ENCODE data around the gene USP10. TPM values are rescaled to one million over a fixed set of nuclear protein-coding genes. Genes with fewer than 3 reads are reported as not detected.

USP10 gene
- total RNA-seq, 5 donors from 2014 or later (not counting 1 experiment from before 2014, with no cell fraction given), result 80.4 to 122 (median 104) TPM

DNA sequence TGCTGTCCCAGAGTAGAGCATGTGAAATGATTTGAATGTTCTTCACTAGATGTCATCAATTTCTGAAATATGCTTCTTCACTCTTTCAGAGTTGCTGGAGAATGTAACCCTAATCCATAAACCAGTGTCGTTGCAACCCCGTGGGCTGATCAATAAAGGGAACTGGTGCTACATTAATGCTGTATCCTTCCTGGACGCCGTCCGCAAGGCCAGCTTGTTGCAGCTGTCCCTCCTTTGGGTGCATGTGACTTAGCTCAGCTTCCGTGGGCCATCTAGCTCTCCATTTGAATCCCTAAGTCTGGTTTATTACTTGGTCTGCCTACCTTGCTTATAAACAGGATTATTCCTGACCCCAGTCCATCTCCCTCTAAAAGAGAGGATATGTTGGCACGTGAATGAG lies 58.8 kb downstream of the USP10 start:
- ChIA-PET CTCF (interaction anchor here in 1 of 2 donors (0.5 to 1.9 kb wide), 5 partner anchors 10 to 219 kb away, joined by 3 to 10 read pairs (median 3); no protein-coding TSS in a partner anchor), POLR2A (no interaction called here)
- no peaks in the 10 kb centered on the region for H3K27me3 Mint-ChIP-seq
- H3K27ac Mint-ChIP-seq, result peak overlapping the region; percentile 81 to 90
- WGBS (ENCODE audit: insufficient coverage), result 86% methylated on average over 5 of the region's 7 CpGs
- H3K36me3 Mint-ChIP-seq, result peaks cover 31% of the 10 kb centered on the region
- H3K4me3 Mint-ChIP-seq, result peak overlapping the region; percentile 8 to 61 (median 31)
- no peaks in the 10 kb centered on the region for H3K9me3 Mint-ChIP-seq
- peak overlapping the region; percentile 69 for H3K27ac ChIP-seq (ENCODE audit: low read length)
- no peak overlapping the region for H3K4me3 ChIP-seq (ENCODE audit: control insufficient read depth in 1 of 2, extremely low read depth in 1 of 2, low read length in 1 of 2)
- no peak for ATAC-seq (replicated peaks in 1 of 4)
- DNase-seq, result no peak
- H3K27me3 ChIP-seq (replicated peaks in 1 of 2; ENCODE audit: control insufficient read depth in 2 of 2, extremely low read depth in 1 of 2, insufficient read depth in 2 of 2, low read length in 1 of 2), result no peaks in the 10 kb centered on the region
- H3K4me1 ChIP-seq (ENCODE audit: control insufficient read depth in 1 of 2, extremely low read depth in 1 of 2, insufficient read depth in 2 of 2, low read length in 2 of 2), result peaks cover 29 to 31% of the 10 kb centered on the region in 2 experiments
- H3K36me3 ChIP-seq (ENCODE audit: control insufficient read depth in 2 of 2, extremely low read depth in 1 of 2, insufficient read depth in 1 of 2, low read length in 1 of 2), result peaks cover 0 to 40% of the 10 kb centered on the region in 2 donors
- H3K9me3 ChIP-seq, result no peaks in the 10 kb centered on the region
- peaks cover 52 to 75% (median 75%) of the 10 kb centered on the region in 3 donors for H3K4me1 Mint-ChIP-seq

- peak in 31 of 35 experiments; percentile 24 to 74 (median 50) for DNase-seq
- peak; percentile 54 to 93 (median 70) for ATAC-seq (replicated peaks in 1 of 4)
- peak overlapping the region; percentile 8 to 61 (median 31) for H3K4me3 Mint-ChIP-seq
- Histone ChIP-seq H3K4me1 (ENCODE audit: control insufficient read depth in 1 of 2, extremely low read depth in 1 of 2, insufficient read depth in 2 of 2, low read length in 2 of 2) (peaks cover 29 to 31% of the 10 kb centered on the region in 2 experiments), H3K36me3 (ENCODE audit: control insufficient read depth in 2 of 2, extremely low read depth in 1 of 2, insufficient read depth in 1 of 2, low read length in 1 of 2) (peaks cover 0 to 44% of the 10 kb centered on the region in 2 donors), H3K9me3 (no peaks in the 10 kb centered on the region), H3K27me3 (replicated peaks in 1 of 2; ENCODE audit: control insufficient read depth in 2 of 2, extremely low read depth in 1 of 2, insufficient read depth in 2 of 2, low read length in 1 of 2) (no peaks in the 10 kb centered on the region), H3K27ac (ENCODE audit: low read length) (peak overlapping the region; percentile 69), H3K4me3 (ENCODE audit: control insufficient read depth in 1 of 2, extremely low read depth in 1 of 2, low read length in 1 of 2) (no peak overlapping the region)
- ChIA-PET CTCF (interaction anchor here (0.5 to 1.9 kb wide), 10 partner anchors 10 to 283 kb away, joined by 3 to 10 read pairs (median 3); no protein-coding TSS in a partner anchor), POLR2A (interaction anchor here in 1 of 2 donors (0.5 kb wide), 1 partner anchor 220 kb away, joined by 5 read pairs; no protein-coding TSS in a partner anchor)
- peaks cover 48 to 75% (median 71%) of the 10 kb centered on the region in 3 donors for H3K4me1 Mint-ChIP-seq
- no peaks in the 10 kb centered on the region for H3K9me3 Mint-ChIP-seq
- peaks cover 35% of the 10 kb centered on the region for H3K36me3 Mint-ChIP-seq
- H3K27me3 Mint-ChIP-seq, result no peaks in the 10 kb centered on the region
- H3K27ac Mint-ChIP-seq, result peak overlapping the region; percentile 81 to 90
- no CpG with 5 or more reads among the region's 8 CpGs for WGBS (ENCODE audit: insufficient coverage)
These were observed 59.3 kb downstream of the USP10 start for GRCh38 chr16:84759061-84759460.

DNA sequence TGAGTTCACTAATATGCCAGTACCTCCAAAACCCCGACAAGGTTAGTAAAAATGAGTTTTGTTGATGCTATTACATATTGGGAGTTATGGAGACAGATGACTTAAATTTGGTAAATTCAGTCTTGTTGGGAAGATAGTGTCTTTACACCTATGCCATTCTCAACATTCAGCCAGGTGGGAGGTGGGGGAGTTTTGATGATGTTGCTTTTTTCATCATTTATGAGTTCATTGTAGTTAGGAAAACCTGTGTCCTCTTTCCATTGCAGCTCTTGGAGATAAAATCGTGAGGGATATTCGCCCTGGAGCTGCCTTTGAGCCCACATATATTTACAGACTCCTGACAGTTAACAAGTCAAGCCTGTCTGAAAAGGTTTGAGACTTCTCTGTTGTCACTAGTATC lies 60.1 kb downstream of the USP10 start:
- ATAC-seq (replicated peaks in 1 of 4) (no peak), DNase-seq (no peak)
- no peaks in the 10 kb centered on the region for H3K9me3 ChIP-seq
- no peaks in the 10 kb centered on the region for H3K9me3 Mint-ChIP-seq
- peak overlapping the region in 2 of 3 donors; percentile 2 to 30 for H3K4me3 Mint-ChIP-seq
- H3K27ac ChIP-seq (ENCODE audit: low read length), result peak overlapping the region; percentile 69
- H3K27me3 Mint-ChIP-seq, result no peaks in the 10 kb centered on the region
- H3K4me1 Mint-ChIP-seq, result peaks cover 39 to 75% (median 69%) of the 10 kb centered on the region in 3 donors
- peaks cover 43% of the 10 kb centered on the region for H3K36me3 Mint-ChIP-seq
- peaks cover 0 to 53% of the 10 kb centered on the region in 2 donors for H3K36me3 ChIP-seq (ENCODE audit: control insufficient read depth in 2 of 2, extremely low read depth in 1 of 2, insufficient read depth in 1 of 2, low read length in 1 of 2)
- H3K27ac Mint-ChIP-seq, result peak overlapping the region; percentile 31 to 90
- H3K27me3 ChIP-seq (replicated peaks in 1 of 2; ENCODE audit: control insufficient read depth in 2 of 2, extremely low read depth in 1 of 2, insufficient read depth in 2 of 2, low read length in 1 of 2), result no peaks in the 10 kb centered on the region
- H3K4me1 ChIP-seq (ENCODE audit: control insufficient read depth in 1 of 2, extremely low read depth in 1 of 2, insufficient read depth in 2 of 2, low read length in 2 of 2), result peaks cover 25 to 29% of the 10 kb centered on the region in 2 experiments
- WGBS (ENCODE audit: insufficient coverage), result no CpG with 5 or more reads among the region's 3 CpGs
- no peak overlapping the region for H3K4me3 ChIP-seq (ENCODE audit: control insufficient read depth in 1 of 2, extremely low read depth in 1 of 2, low read length in 1 of 2)
- CTCF ChIA-PET, result interaction anchor here (0.6 to 1.9 kb wide), 7 partner anchors 9 to 238 kb away, joined by 3 to 10 read pairs (median 3); no protein-coding TSS in a partner anchor
- POLR2A ChIA-PET, result no interaction called here

GRCh38 chr16:84761448-84762368 lies 61.9 kb downstream of the USP10 start:
- DNase-seq, result no peak
- Histone ChIP-seq H3K4me3 (ENCODE audit: control insufficient read depth in 1 of 2, extremely low read depth in 1 of 2, low read length in 1 of 2) (no peak overlapping the region), H3K9me3 (no peaks in the 10 kb centered on the region), H3K27me3 (replicated peaks in 1 of 2; ENCODE audit: control insufficient read depth in 2 of 2, extremely low read depth in 1 of 2, insufficient read depth in 2 of 2, low read length in 1 of 2) (no peaks in the 10 kb centered on the region), H3K27ac (ENCODE audit: low read length) (no peak overlapping the region), H3K4me1 (ENCODE audit: control insufficient read depth in 1 of 2, extremely low read depth in 1 of 2, insufficient read depth in 2 of 2, low read length in 2 of 2) (peaks cover 29 to 35% of the 10 kb centered on the region in 2 experiments), H3K36me3 (ENCODE audit: control insufficient read depth in 2 of 2, extremely low read depth in 1 of 2, insufficient read depth in 1 of 2, low read length in 1 of 2) (peaks cover 0 to 66% of the 10 kb centered on the region in 2 donors)
- no peaks in the 10 kb centered on the region for H3K27me3 Mint-ChIP-seq
- peak overlapping the region; percentile 30 to 74 for H3K27ac Mint-ChIP-seq
- H3K36me3 Mint-ChIP-seq, result peaks cover 57% of the 10 kb centered on the region
- POLR2A ChIA-PET, result no interaction called here
- no peak overlapping the region for H3K4me3 Mint-ChIP-seq
- no peaks in the 10 kb centered on the region for H3K9me3 Mint-ChIP-seq
- 96% methylated on average over 14 of the region's 17 CpGs for WGBS (ENCODE audit: insufficient coverage)
- peaks cover 48 to 78% (median 72%) of the 10 kb centered on the region in 3 donors for H3K4me1 Mint-ChIP-seq
- CTCF ChIA-PET, result interaction anchor here in 1 of 2 donors (0.6 kb wide), 1 partner anchor 195 kb away, joined by 3 read pairs; no protein-coding TSS in a partner anchor
- ATAC-seq (replicated peaks in 1 of 4), result no peak

DNA sequence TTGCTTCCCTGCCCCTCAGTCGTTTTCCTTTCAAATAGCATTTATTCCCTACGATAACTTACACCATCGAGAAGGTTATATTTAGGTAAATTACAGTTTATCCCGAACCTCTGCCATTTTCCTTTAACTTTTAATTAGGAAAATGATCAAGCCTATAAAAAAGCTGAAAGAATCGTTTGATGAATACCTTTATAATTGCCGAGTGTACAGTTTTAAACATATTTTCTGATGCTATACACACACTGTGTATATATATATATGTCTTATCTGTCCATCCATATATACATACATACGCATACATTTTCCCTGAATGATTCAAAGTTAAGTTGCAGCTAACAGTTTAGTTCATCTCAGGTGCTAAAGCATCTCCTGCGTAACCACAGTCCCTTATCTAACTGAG lies 63.4 kb downstream of the USP10 start:
- Mint-ChIP-seq H3K4me1 (peaks cover 49 to 79% (median 72%) of the 10 kb centered on the region in 3 donors), H3K4me3 (no peak overlapping the region), H3K27me3 (no peaks in the 10 kb centered on the region), H3K36me3 (peaks cover 69% of the 10 kb centered on the region), H3K9me3 (no peaks in the 10 kb centered on the region), H3K27ac (no peak overlapping the region)
- ATAC-seq (replicated peaks in 1 of 4) (no peak), DNase-seq (no peak)
- Histone ChIP-seq H3K9me3 (no peaks in the 10 kb centered on the region), H3K27ac (ENCODE audit: low read length) (no peak overlapping the region), H3K4me1 (ENCODE audit: control insufficient read depth in 1 of 2, extremely low read depth in 1 of 2, insufficient read depth in 2 of 2, low read length in 2 of 2) (peaks cover 30 to 36% of the 10 kb centered on the region in 2 experiments), H3K36me3 (ENCODE audit: control insufficient read depth in 2 of 2, extremely low read depth in 1 of 2, insufficient read depth in 1 of 2, low read length in 1 of 2) (peaks cover 0 to 76% of the 10 kb centered on the region in 2 donors), H3K4me3 (ENCODE audit: control insufficient read depth in 1 of 2, extremely low read depth in 1 of 2, low read length in 1 of 2) (no peak overlapping the region), H3K27me3 (replicated peaks in 1 of 2; ENCODE audit: control insufficient read depth in 2 of 2, extremely low read depth in 1 of 2, insufficient read depth in 2 of 2, low read length in 1 of 2) (no peaks in the 10 kb centered on the region)
- POLR2A ChIA-PET, result no interaction called here
- WGBS (ENCODE audit: insufficient coverage), result 100% methylated on average over 1 of the region's 8 CpGs
- CTCF ChIA-PET, result interaction anchor here in 1 of 2 donors (0.6 kb wide), 1 partner anchor 11 kb away, joined by 3 read pairs; no protein-coding TSS in a partner anchor

- ChIA-PET POLR2A (no interaction called here), CTCF (interaction anchor here in 1 of 2 donors (0.6 kb wide), 1 partner anchor 11 kb away, joined by 3 read pairs; no protein-coding TSS in a partner anchor)
- Mint-ChIP-seq H3K27me3 (no peaks in the 10 kb centered on the region), H3K27ac (peak overlapping the region in 1 of 2 donors; percentile 5), H3K9me3 (no peaks in the 10 kb centered on the region), H3K4me1 (peaks cover 45 to 79% (median 72%) of the 10 kb centered on the region in 3 donors), H3K36me3 (peaks cover 74% of the 10 kb centered on the region), H3K4me3 (no peak overlapping the region)
- ATAC-seq (replicated peaks in 1 of 4), result no peak
- Histone ChIP-seq H3K27ac (ENCODE audit: low read length) (no peak overlapping the region), H3K36me3 (ENCODE audit: control insufficient read depth in 2 of 2, extremely low read depth in 1 of 2, insufficient read depth in 1 of 2, low read length in 1 of 2) (peaks cover 0 to 79% of the 10 kb centered on the region in 2 donors), H3K9me3 (no peaks in the 10 kb centered on the region), H3K27me3 (replicated peaks in 1 of 2; ENCODE audit: control insufficient read depth in 2 of 2, extremely low read depth in 1 of 2, insufficient read depth in 2 of 2, low read length in 1 of 2) (no peaks in the 10 kb centered on the region), H3K4me3 (ENCODE audit: control insufficient read depth in 1 of 2, extremely low read depth in 1 of 2, low read length in 1 of 2) (no peak overlapping the region), H3K4me1 (ENCODE audit: control insufficient read depth in 1 of 2, extremely low read depth in 1 of 2, insufficient read depth in 2 of 2, low read length in 2 of 2) (peaks cover 29 to 33% of the 10 kb centered on the region in 2 experiments)
- WGBS (ENCODE audit: insufficient coverage), result 95% methylated on average over 16 of the region's 17 CpGs
- DNase-seq, result no peak
These were observed 63.8 kb downstream of the USP10 start for GRCh38 chr16:84763629-84764028.
